K562 (cell line): ENCODE data around the gene MAGI3. TPM values are rescaled to one million over a fixed set of nuclear protein-coding genes. Genes with fewer than 3 reads are reported as not detected.

ENCODE experiments used
- ATAC-seq: fragments of 200-7000 bp; cut with Tn5 transposase; 3 replicates; pipeline ENCODE4 v1.9.1; 2020; ENCODE audit warnings: moderate library complexity
- BruUV-seq: library from RNA; stranded (reverse); fragments of 400-500 nt; replicated peaks from 2 replicates; lab custom pipeline; 2021; lab: Mats Ljungman, UMichigan
- CTCF ChIA-PET: fragments of 300-600 bp; formaldehyde crosslinking; extraction: SDS; loops from one replicate; lab custom pipeline; 2021; ENCODE audit warnings: low intra/inter-chr PET ratio; lab: Yijun Ruan, JAX
- POLR2A ChIA-PET: fragments of 300-600, 350-650 bp; sonication (Branson Sonifier 250); formaldehyde crosslinking; extraction: SDS; loops from one replicate; lab custom pipeline; 2021; ENCODE audit warnings: antibody characterized with exemption, inconsistent platforms; lab: Yijun Ruan, JAX
- DNase-seq, 4 experiments: peaks; one replicate each; pipeline versions ENCODE4 v3.0.0 to v3.0.0-alpha.2; 2011 to 2018; ENCODE audit warnings: low spot score in 3 of 4, mixed read lengths in 3 of 4; ENCODE audit errors: extremely low read depth in 1 of 4
- FAIRE-seq: peaks from 2 replicates; lab custom pipeline; 2011; peaks lifted over from hg19 to GRCh38; lab: Jason Lieb, UNC
- H2AFZ ChIP-seq: 2 replicates; pipeline ENCODE4 v1.6.0; 2011; ENCODE audit warnings: low read depth, low read length, control low read depth, inconsistent platforms
- H3K27ac ChIP-seq: fragments of 200-600 bp; 3 replicates; pipeline ENCODE4 v1.8.0; 2011; ENCODE audit warnings: low read depth, mild to moderate bottlenecking, control low read depth, inconsistent platforms, low read length, moderate library complexity, mixed read lengths; ENCODE audit errors: extremely low read depth
- H3K27me3 ChIP-seq, 2 experiments: fragments of 300-600 bp in 1 of 2; 2 replicates in 1 of 2; 3 replicates in 1 of 2; pipeline versions ENCODE4 v1.6.0 to v1.8.0; 2011; ENCODE audit warnings: inconsistent platforms in 2 of 2, low read length in 2 of 2, mild to moderate bottlenecking in 1 of 2, mixed read lengths in 1 of 2, moderate library complexity in 1 of 2; ENCODE audit not compliant: control insufficient read depth in 2 of 2, insufficient read depth in 2 of 2
- H3K36me3 ChIP-seq: fragments of 300-600 bp; 3 replicates; pipeline ENCODE4 v1.8.0; 2011; ENCODE audit warnings: mild to moderate bottlenecking, low read length, inconsistent platforms; ENCODE audit not compliant: control insufficient read depth, insufficient read depth
- H3K4me1 ChIP-seq, 2 experiments: fragments of 200-600 bp in 1 of 2; replicated peaks in 1 of 2; 2 replicates in 1 of 2; 3 replicates in 1 of 2; pipeline versions ENCODE4 v1.5.1 to v1.8.0; 2011; ENCODE audit warnings: inconsistent platforms in 2 of 2, low read length in 2 of 2, mild to moderate bottlenecking in 1 of 2, mixed read lengths in 1 of 2, moderate library complexity in 1 of 2; ENCODE audit not compliant: control insufficient read depth in 2 of 2, insufficient read depth in 2 of 2
- H3K4me2 ChIP-seq: 2 replicates; pipeline ENCODE4 v1.6.1; 2011; ENCODE audit warnings: low read length, control low read depth, inconsistent platforms, mixed read lengths; ENCODE audit not compliant: insufficient read depth
- H3K4me3 ChIP-seq: fragments of 200-600 bp; sonication (generic), shearing (Covaris generic); 2 replicates; pipeline ENCODE4 v1.5.1; 2016; ENCODE audit warnings: control low read depth, inconsistent platforms
- H3K79me2 ChIP-seq: fragments of 200-600 bp; 3 replicates; pipeline ENCODE4 v1.8.0; 2011; ENCODE audit warnings: low read length, inconsistent platforms; ENCODE audit not compliant: control insufficient read depth, insufficient read depth
- H3K9ac ChIP-seq, 2 experiments: 2 replicates each; pipeline versions ENCODE4 v1.6.0 to v1.6.1; 2011; ENCODE audit warnings: low read depth in 2 of 2, low read length in 2 of 2, control low read depth in 1 of 2, inconsistent platforms in 1 of 2, mild to moderate bottlenecking in 1 of 2, mixed read lengths in 1 of 2; ENCODE audit not compliant: insufficient read depth in 1 of 2
- H3K9me1 ChIP-seq: one replicate; pipeline ENCODE4 v1.6.0; 2011; ENCODE audit warnings: inconsistent platforms, mild to moderate bottlenecking, low read length, moderate library complexity; ENCODE audit not compliant: control insufficient read depth, insufficient read depth
- H3K9me3 ChIP-seq: replicated peaks from 2 replicates; pipeline ENCODE4 v1.5.1; 2011; ENCODE audit warnings: low read depth, low read length, inconsistent platforms; ENCODE audit not compliant: control insufficient read depth, insufficient read depth
- H4K20me1 ChIP-seq: replicated peaks from 2 replicates; pipeline ENCODE4 v1.6.1; 2011; ENCODE audit warnings: low read length, inconsistent platforms, mixed read lengths; ENCODE audit not compliant: control insufficient read depth, insufficient read depth
- C11orf30 ChIP-seq: fragments of 450-650 bp; IDR thresholded peaks from 2 replicates; pipeline ENCODE4 v1.6.1; 2016; ENCODE audit warnings: low read depth, mild to moderate bottlenecking
- ELF1 ChIP-seq: fragments of 200-800 bp; sonication (Bioruptor generic); IDR thresholded peaks from 2 replicates; pipeline ENCODE4 v1.6.1; 2016; ENCODE audit warnings: missing genetic modification characterization, missing compliant biosample characterization
- FOSL1 ChIP-seq: fragments of 200-800 bp; sonication (Bioruptor generic); conservative IDR thresholded peaks from 2 replicates; pipeline ENCODE4 v1.6.1; 2016; ENCODE audit warnings: missing genetic modification characterization, missing compliant biosample characterization
- HDGF ChIP-seq: fragments of 450-650 bp; IDR thresholded peaks from 2 replicates; pipeline ENCODE4 v1.6.1; 2016
- NCOR1 ChIP-seq: fragments of 450-650 bp; IDR thresholded peaks from 2 replicates; pipeline ENCODE4 v1.6.1; 2016; ENCODE audit warnings: mild to moderate bottlenecking, moderate library complexity
- RFX1 ChIP-seq: fragments of 450-650 bp; IDR thresholded peaks from 2 replicates; pipeline ENCODE4 v1.6.1; 2016; ENCODE audit warnings: mild to moderate bottlenecking, moderate library complexity
- SAFB2 ChIP-seq: fragments of 200-400 bp; formaldehyde crosslinking; IDR thresholded peaks from 2 replicates; pipeline ENCODE4 v1.6.1; 2018; ENCODE audit warnings: borderline replicate concordance, low read length, low read depth, moderate library complexity; ENCODE audit not compliant: severe bottlenecking
- SMARCA4 ChIP-seq: fragments of 450-650 bp; IDR thresholded peaks from 2 replicates; pipeline ENCODE4 v1.6.1; 2016
- SPI1 ChIP-seq: IDR thresholded peaks from 2 replicates; pipeline ENCODE4 v1.6.1; 2011; ENCODE audit warnings: low read depth, low read length, control low read depth, borderline replicate concordance
- TAF9B ChIP-seq: fragments of 450-650 bp; IDR thresholded peaks from 2 replicates; pipeline ENCODE4 v1.6.1; 2018; ENCODE audit warnings: mild to moderate bottlenecking; ENCODE audit not compliant: partially characterized antibody
- TRIM28 ChIP-seq: fragments of 450-650 bp; IDR thresholded peaks from 2 replicates; pipeline ENCODE4 v1.6.1; 2017
- ZNF316 ChIP-seq: fragments of 450-650 bp; IDR thresholded peaks from 2 replicates; pipeline ENCODE4 v1.6.1; 2016
- WGBS: fragments of 100-300 bp; shearing (Covaris generic); methylation state at CpG from one replicate; pipeline ENCODE4 v1.1.6; 2016; ENCODE audit warnings: low coverage, mixed read lengths; ENCODE audit not compliant: insufficient coverage; ENCODE audit errors: missing lambda C conversion rate; 5-methylcytosine and 5-hydroxymethylcytosine counted together
- in situ Hi-C: fragments of 300-500 bp; cut with MboI; formaldehyde crosslinking; loops from 4 replicates; pipeline ENCODE4 v1.15.0; 2018; ENCODE audit warnings: inconsistent platforms, mixed read lengths
- intact Hi-C: fragments of 100-400 bp; cut with micrococcal nuclease; formaldehyde crosslinking; loops from 2 replicates; pipeline ENCODE4 v1.14.2; 2022
- polyA plus RNA-seq, 8 experiments: library from polyadenylated mRNA; depleted of rRNA in 4 of 8; stranded (reverse) in 5 of 8; unstranded in 3 of 8; fragments of >200 nt; fragmentation: Nextera tagmentation in 2 of 8; fragmentation: Illumina TruSeq in 1 of 8; extraction: Ambion mirVana in 2 of 8; extraction: Trizol in 1 of 8; gene quantifications; 2 replicates each; pipeline versions ENCODE4 v1.2.1 to v1.2.3, GENCODE V29; 2011 to 2014; ENCODE audit warnings: inconsistent platforms in 1 of 8, missing spikeins in 1 of 8
- total RNA-seq, 7 experiments: library from RNA; depleted of rRNA in 6 of 7; stranded (reverse); fragments of >200 nt in 6 of 7; fragmentation: Illumina TruSeq in 2 of 7; extraction: Trizol in 2 of 7; gene quantifications; 2 replicates each; pipeline versions ENCODE4 v1.2.1 to v1.2.3, GENCODE V29; 2011 to 2021; ENCODE audit warnings: low replicate concordance in 1 of 7
- TF ChIP-seq, protein P1 (sequence below): fragments of 250-450 bp; sonication (Bioruptor Pico); IDR thresholded peaks from 2 replicates; pipeline ENCODE4 v1.5.1; 2021; ENCODE audit warnings: mild to moderate bottlenecking
- TF ChIP-seq, protein P2 (sequence below): sonication (generic); formaldehyde crosslinking; IDR thresholded peaks from 2 replicates; pipeline ENCODE4 v1.8.0; 2022; ENCODE audit warnings: mild to moderate bottlenecking, low read depth, missing genetic modification reagents

The MAGI3 gene
- total and polyA plus RNA-seq, 9 of the 15 experiments (the other 6 are each of a cell fraction or from before 2014, with no cell fraction given), result 1.0 to 8.6 (median 5.5) TPM

DNA sequence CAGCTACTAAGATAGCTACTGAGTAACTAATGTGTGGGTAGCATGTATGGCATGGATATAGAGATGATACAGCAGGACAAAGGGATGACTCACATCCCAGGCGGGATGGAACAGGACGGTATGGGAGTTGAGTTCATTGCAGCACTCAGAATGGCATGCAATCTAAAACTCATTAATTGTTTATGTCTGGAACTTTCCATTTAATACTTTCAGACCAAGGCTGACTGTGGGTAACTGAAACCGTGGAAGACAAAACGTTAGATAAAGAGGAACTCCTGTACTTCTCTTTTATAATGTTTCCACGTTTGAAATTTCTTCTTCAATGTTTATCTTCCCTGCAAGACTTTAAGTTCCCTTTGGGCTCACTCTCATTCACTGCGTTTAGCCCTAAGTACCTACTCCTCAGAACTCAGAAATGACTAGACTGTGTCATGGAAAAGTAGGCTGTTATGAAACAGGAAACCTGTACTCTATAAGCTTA lies 151.9 kb downstream of the MAGI3 start:
- Histone ChIP-seq H3K79me2 (no peaks in the 10 kb centered on the region), H4K20me1 (no peaks in the 10 kb centered on the region), H3K9me1 (no peaks in the 10 kb centered on the region), H3K4me2 (no peak overlapping the region), H3K27ac (no peak overlapping the region), H3K36me3 (no peaks in the 10 kb centered on the region), H3K4me1 (no peaks in the 10 kb centered on the region; a peak in 1 of 5 replicates), H3K9me3 (no peaks in the 10 kb centered on the region), H3K27me3 (no peaks in the 10 kb centered on the region), H3K4me3 (no peak overlapping the region), H3K9ac (no peak overlapping the region), H2AFZ (no peak overlapping the region)
- in situ Hi-C loops, result no loop called here
- BruUV-seq, result no TSS peak
- TF ChIP-seq FOSL1 (tag) (0 out of 2 replicates have a peak, but pooled peaks have one; percentile 20), SAFB2 (no peak)
- no peak for FAIRE-seq
- WGBS, result 3% methylated on average over 6 of the region's 6 CpGs
- POLR2A ChIA-PET, result interaction anchor here (1.2 kb wide), 1 partner anchor 13 kb away, joined by 5 read pairs; no protein-coding TSS in a partner anchor
- CTCF ChIA-PET, result no interaction called here
- intact Hi-C loops, result no loop called here
- DNase-seq, result no peak
- no peak for ATAC-seq

DNA sequence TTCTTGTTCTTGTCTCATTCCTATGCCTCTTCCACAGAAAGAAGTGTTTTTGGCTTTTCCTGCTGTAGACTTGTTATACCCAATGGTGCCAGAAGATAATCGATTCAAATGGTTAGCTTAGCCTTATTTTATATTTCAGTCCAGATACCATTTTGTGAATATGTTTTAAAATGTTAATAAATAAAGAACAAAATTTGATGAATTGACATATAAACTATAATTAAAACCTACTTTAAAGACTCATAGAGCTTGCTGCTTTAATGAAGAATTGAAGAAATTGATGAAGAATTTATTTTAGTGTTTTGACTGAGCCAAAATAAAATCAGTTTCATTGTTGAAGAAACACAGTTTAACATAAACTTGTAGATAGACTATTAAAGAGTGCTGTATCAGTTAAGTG lies 152.8 kb downstream of the MAGI3 start:
- intact Hi-C loops, result no loop called here
- in situ Hi-C loops, result no loop called here
- Histone ChIP-seq H3K36me3 (no peaks in the 10 kb centered on the region), H3K27ac (no peak overlapping the region), H3K79me2 (no peaks in the 10 kb centered on the region), H3K27me3 (no peaks in the 10 kb centered on the region), H3K4me2 (no peak overlapping the region), H2AFZ (no peak overlapping the region), H3K9me1 (no peaks in the 10 kb centered on the region), H3K4me1 (no peaks in the 10 kb centered on the region; a peak in 1 of 5 replicates), H3K9me3 (no peaks in the 10 kb centered on the region), H3K9ac (no peak overlapping the region), H4K20me1 (no peaks in the 10 kb centered on the region), H3K4me3 (no peak overlapping the region)
- DNase-seq (no peak), FAIRE-seq (no peak), ATAC-seq (no peak)
- 23% methylated on average over 1 of the region's 1 CpG for WGBS
- BruUV-seq, result no TSS peak
- POLR2A ChIA-PET, result no interaction called here
- CTCF ChIA-PET, result no interaction called here
- TF ChIP-seq, protein P1, sequence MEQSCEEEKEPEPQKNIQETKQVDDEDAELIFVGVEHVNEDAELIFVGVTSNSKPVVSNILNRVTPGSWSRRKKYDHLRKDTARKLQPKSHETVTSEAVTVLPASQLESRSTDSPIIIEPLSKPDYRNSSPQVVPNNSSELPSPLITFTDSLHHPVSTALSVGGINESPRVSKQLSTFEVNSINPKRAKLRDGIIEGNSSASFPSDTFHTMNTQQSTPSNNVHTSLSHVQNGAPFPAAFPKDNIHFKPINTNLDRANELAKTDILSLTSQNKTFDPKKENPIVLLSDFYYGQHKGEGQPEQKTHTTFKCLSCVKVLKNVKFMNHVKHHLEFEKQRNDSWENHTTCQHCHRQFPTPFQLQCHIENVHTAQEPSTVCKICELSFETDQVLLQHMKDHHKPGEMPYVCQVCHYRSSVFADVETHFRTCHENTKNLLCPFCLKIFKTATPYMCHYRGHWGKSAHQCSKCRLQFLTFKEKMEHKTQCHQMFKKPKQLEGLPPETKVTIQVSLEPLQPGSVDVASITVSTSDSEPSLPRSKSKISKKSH (CRISPR knock-in tag), result no peak
- TF ChIP-seq SPI1 (no peak), ZNF316 (peak; percentile 72; the same call in 1 of the 2 replicates), HDGF (no peak), C11orf30 (peak; percentile 44; the same call in 1 of the 2 replicates), TAF9B (no peak), TRIM28 (no peak), ELF1 (tag) (no peak), RFX1 (no peak), NCOR1 (no peak), SMARCA4 (no peak)
- TF ChIP-seq, protein P2, sequence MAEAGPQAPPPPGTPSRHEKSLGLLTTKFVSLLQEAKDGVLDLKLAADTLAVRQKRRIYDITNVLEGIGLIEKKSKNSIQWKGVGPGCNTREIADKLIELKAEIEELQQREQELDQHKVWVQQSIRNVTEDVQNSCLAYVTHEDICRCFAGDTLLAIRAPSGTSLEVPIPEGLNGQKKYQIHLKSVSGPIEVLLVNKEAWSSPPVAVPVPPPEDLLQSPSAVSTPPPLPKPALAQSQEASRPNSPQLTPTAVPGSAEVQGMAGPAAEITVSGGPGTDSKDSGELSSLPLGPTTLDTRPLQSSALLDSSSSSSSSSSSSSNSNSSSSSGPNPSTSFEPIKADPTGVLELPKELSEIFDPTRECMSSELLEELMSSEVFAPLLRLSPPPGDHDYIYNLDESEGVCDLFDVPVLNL, result no peak
